Measurements from ENCODE around the gene TRIM4.

DNA sequence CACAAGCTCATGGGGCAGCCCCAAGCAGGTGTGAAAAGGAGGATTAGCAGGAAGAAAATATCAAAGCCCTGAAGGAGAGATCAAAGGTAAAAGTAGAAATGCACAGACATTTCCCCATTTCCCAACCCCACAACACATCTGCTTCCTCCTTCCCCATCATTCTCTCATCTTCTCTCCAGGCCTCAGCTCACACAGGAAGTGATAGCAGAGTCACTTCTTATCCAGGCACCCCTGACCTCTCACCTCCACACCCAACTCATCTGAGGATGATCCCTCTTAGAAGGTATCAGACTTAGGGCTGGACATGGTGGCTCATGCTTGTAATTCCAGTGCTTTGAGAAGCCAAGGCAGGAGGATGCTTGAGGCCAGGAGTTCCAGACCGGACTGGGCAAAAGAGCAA, 28.3 kb upstream of the TRIM4 start:
- TF ChIP-seq ZFP3 (CRISPR knock-in tag; IDR thresholded peaks at IDR 0.05) (no peak), PPARA (CRISPR knock-in tag; IDR thresholded peaks at IDR 0.05; ENCODE audit: borderline replicate concordance) (no peak)
